Measurements from ENCODE around the gene AQP2.

The AQP2 gene

GRCh38 chr12:49941556-49942511 lies 8.7 kb upstream of the AQP2 start:
- no peak for DNase-seq (ENCODE audit: low spot score)

DNA sequence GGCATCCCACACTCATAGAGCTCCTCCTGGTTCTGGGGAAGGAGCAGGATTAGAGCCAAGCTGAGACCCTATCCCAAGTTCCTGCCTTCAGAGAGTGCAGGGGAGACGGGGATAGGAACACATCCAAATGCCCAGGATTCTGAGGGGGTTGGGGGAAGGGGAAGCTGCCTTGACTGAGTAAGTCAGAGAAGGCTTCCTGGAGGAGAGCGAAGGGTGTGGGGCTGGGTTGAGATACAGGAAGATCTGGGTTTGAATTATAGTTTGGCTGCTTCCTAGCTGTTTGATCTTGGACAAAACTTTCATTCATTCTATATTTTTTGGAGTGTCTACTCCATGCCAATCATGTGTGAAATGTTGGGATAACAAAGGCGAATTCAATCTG lies 8.0 kb upstream of the AQP2 start:
- no peak for DNase-seq (ENCODE audit: low spot score)

GRCh38 chr12:49942921-49943624 lies 7.5 kb upstream of the AQP2 start:
- DNase-seq (ENCODE audit: low spot score), result no peak

DNA sequence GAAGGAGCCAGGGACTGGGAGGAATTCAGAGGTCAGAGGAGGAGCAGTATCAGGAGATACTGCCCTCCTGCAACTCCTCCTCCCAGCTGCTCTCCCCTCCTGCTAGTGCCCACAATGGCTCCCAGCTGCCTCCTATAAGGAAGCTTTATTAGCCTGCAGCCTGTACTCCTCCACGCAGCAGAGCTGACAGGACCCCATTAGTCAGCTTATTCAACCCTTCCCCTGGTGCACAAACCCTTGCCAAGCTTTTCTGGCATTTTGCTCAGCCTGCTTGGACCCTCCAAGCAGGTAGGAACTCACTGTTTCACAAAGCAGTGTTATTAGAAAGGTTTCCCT lies 6.9 kb upstream of the AQP2 start:
- DNase-seq (ENCODE audit: low spot score), result no peak

DNA sequence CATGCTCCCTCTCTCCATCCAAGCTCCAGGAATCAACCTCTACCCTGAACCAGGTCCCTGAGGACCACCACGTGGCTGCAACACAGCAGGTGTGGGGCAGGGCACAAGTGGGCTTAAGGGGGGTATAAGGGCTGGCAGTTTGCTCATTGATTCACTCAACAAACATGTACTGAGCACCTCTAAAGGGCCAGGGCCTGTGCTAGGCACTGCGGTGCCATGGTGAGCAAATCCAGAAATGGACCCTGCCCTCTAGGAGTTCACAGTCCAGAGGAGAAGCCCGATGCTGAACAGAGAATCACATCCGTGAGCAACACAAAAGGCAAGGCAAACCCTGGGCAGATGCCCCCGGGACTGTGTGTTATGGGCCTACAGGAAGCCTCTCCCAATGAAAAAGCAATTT lies 6.5 kb upstream of the AQP2 start:
- DNase-seq (ENCODE audit: low spot score), result no peak

DNA sequence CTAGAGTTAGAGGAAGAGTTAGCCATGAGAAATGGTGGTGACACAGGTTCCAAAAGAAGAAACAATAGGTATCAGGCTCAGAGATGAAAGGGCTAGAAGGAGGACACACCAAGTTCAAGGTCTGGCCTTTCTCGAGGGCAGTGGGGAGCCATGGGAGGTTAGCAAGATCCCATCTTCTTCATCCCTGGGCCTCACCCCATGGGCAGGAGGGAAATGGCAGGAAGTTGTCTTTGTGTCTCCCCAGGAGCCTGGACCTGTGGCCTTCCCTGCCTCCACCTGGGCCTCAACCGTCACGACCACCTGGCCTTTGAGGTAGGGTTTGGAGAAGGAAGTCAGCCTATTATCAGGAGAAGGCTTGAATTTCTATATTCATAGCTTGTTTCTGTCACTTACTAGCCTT lies 5.8 kb upstream of the AQP2 start:
- DNase-seq (ENCODE audit: low spot score), result no peak

GRCh38 chr12:49945394-49946080 lies 5.0 kb upstream of the AQP2 start:
- peak; percentile 81 for DNase-seq (ENCODE audit: low spot score)

DNA sequence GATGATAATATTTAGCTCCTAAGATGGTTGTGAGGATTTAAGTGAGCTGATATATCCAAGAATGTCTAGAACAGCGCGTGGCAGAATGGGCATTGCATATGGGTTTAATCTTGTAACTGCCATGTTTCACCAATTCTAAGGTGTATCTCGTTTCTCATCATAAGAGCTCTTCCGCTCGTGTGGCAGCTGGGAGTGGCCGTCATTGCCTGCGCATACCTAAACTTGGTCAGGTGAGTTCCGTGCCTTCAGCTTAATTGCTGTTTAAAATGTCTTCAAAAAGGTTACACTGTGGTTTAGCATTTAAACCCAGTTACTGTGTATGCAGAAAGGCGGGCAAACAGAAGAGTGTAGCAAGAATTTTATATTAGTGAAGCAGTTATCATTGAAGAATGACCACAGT lies 4.5 kb upstream of the AQP2 start:
- no peak for DNase-seq (ENCODE audit: low spot score)

DNA sequence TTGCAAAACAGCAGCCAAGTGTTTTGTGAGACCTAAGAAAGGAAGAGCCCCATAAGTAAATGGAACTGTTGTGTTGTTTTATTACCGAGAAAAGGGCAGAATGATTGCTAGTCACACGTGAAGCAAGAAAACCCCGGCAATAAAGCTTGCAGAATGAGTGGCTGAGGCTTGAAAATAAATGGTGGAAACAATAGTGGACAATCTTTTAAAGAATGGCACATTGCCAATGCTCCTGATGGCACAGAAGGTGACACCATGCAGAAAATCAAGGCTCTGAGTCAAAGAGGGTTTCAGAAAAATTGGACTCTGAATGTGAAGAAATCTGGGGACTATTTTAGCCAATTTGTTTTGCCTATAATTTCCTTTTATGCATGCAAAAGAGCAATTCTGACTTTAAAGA lies 4.0 kb upstream of the AQP2 start:
- no peak for DNase-seq (ENCODE audit: low spot score)

GRCh38 chr12:49947593-49948226 lies 2.8 kb upstream of the AQP2 start:
- no peak for DNase-seq (ENCODE audit: low spot score)

GRCh38 chr12:49948866-49949845 lies 1.4 kb upstream of the AQP2 start:
- DNase-seq (ENCODE audit: low spot score), result no peak

DNA sequence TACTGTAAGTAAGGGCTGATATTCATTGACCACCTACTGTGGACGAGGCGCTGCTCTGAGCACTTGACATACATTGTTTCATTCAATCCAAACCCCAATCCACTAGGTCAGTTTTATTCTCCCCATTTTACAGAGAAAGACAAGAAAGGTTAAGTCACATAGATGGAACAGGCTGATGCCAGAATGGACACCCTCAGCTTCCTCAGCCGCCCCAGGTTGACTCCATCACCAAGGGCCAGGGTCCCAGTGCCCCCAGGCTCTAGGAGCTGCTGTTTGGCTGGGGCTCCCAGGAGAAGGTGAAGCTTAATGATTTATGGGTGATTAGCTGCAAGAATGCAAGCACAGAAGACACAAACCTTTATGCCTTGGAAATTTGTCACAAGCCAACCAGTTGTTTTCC lies 671 bp upstream of the AQP2 start:
- DNase-seq (ENCODE audit: low spot score), result no peak

GRCh38 chr12:49951411-49952240 lies 1.1 kb downstream of the AQP2 start:
- no peak for DNase-seq (ENCODE audit: low spot score)

GRCh38 chr12:49952391-49953055 lies 2.0 kb downstream of the AQP2 start:
- no peak for DNase-seq (ENCODE audit: low spot score)

GRCh38 chr12:49953151-49953550 lies 2.6 kb downstream of the AQP2 start:
- DNase-seq (ENCODE audit: low spot score), result no peak

DNA sequence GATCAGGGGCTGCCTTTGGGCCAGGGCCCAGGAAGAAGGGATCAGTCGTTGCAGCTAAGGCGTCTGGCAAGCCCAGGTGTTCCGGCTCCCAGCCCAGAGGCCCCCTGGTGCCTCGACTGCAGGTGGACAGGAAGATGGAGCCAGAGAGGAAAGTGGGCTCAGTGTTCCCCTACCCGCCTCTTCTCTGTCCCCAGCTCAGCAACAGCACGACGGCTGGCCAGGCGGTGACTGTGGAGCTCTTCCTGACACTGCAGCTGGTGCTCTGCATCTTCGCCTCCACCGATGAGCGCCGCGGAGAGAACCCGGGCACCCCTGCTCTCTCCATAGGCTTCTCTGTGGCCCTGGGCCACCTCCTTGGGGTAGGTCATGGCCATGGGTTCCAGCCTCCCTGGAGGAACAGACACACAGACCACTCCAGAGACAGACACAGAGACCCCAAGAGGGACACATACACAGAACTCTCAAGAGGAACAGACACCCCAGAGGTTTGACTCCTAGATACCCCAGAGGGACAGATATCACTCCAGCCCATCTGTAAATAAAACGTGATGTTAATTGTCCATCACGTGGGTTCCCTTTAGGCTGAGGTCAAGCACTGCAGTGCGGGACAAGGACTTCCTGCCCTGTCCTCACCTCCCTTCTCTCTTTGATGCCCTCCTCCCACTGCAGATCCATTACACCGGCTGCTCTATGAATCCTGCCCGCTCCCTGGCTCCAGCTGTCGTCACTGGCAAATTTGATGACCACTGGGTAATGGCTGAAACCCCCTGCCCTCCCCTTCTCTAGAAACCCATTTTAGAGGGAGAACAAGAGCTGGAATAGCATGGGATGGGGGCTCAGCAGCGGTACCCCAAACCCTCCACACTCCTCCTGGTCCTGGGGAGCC lies 3.7 kb downstream of the AQP2 start:
- no peak for DNase-seq (ENCODE audit: low spot score)

DNA sequence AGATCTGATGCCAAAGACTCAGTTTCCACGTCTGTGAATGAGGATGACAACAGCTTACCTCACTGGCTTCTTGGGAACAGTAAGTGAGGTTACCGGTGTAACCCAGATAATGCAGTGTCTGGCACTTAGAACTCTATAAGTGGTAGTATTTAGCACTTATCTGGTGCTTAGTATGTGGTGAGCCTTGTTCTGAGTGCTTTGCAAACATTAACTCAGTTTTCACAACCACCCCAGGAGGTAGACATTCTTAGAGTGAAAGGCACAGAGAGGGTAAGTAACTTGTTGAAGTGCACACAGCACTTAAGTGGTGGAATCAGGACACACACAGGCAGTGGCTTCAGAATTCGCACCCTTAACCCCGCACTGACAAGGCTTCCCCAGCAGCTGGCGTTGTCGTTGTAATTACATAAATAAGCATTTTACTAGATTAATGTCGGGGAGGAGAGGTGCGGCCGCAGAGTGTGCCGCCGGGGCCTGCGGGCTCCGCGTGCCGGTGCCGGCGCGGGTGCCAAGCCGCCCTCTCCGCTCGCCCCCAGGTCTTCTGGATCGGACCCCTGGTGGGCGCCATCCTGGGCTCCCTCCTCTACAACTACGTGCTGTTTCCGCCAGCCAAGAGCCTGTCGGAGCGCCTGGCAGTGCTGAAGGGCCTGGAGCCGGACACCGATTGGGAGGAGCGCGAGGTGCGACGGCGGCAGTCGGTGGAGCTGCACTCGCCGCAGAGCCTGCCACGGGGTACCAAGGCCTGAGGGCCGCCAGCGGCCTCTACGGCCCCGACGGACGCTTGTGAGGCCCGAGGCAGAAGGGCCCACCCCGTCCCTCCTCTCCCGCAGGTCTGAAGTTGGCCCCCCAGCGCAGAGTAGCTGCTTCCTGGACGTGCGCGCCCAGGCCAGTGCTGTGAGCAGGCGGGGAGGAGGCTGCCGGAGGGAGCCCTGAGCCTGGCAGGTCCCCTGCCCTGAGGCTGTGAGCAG lies 4.6 kb downstream of the AQP2 start:
- no peak for DNase-seq (ENCODE audit: low spot score)
